ENCODE measurements around the gene SYS1. TPM values are rescaled to one million over a fixed set of nuclear protein-coding genes. Genes with fewer than 3 reads are reported as not detected.

The SYS1 gene
- total and polyA plus RNA-seq, 12 donors: 16.0 to 83.2 (median 32.9) TPM

- Histone ChIP-seq H3K9me3 (replicated peaks in 1 of 3) (no peaks in the 10 kb centered on the region), H3K27me3 (no peaks in the 10 kb centered on the region), H3K4me1 (replicated peaks in 1 of 2) (no peaks in the 10 kb centered on the region), H3K27ac (no peak overlapping the region), H3K4me3 (no peak overlapping the region), H3K36me3 (replicated peaks in 1 of 2) (no peaks in the 10 kb centered on the region)
- intact Hi-C loops (cut with DNase I): no loop called here
- DNase-seq: no peak
- WGBS, 4 donors: 72 to 92% (median 74%) methylated on average over 2 of the region's 2 CpGs
- no peak for TF ChIP-seq CTCF (IDR thresholded peaks at IDR 0.05)
- no peak for TF ChIP-seq POLR2A (IDR thresholded peaks at IDR 0.05)
These were observed 28.6 kb downstream of the SYS1 start for GRCh38 chr20:45391559-45391958.

GRCh38 chr20:45392733-45393132 lies 29.8 kb downstream of the SYS1 start:
- TF ChIP-seq CTCF (IDR thresholded peaks at IDR 0.05): no peak
- TF ChIP-seq POLR2A (IDR thresholded peaks at IDR 0.05): no peak
- H3K4me3 ChIP-seq: no peak overlapping the region
- no peak for DNase-seq
- no peaks in the 10 kb centered on the region for H3K36me3 ChIP-seq (replicated peaks in 1 of 2)
- 86 to 93% (median 90%) methylated on average over 3 of the region's 3 CpGs for WGBS, 4 donors
- H3K9me3 ChIP-seq (replicated peaks in 1 of 3): no peaks in the 10 kb centered on the region
- H3K4me1 ChIP-seq (replicated peaks in 1 of 2): no peaks in the 10 kb centered on the region
- intact Hi-C loops (cut with DNase I): no loop called here
- no peaks in the 10 kb centered on the region for H3K27me3 ChIP-seq
- no peak overlapping the region for H3K27ac ChIP-seq

GRCh38 chr20:45394221-45395113 lies 31.5 kb downstream of the SYS1 start:
- intact Hi-C loops (cut with DNase I): no loop called here
- H3K4me1 ChIP-seq (replicated peaks in 1 of 2): no peaks in the 10 kb centered on the region
- no peak overlapping the region for H3K27ac ChIP-seq
- no peaks in the 10 kb centered on the region for H3K36me3 ChIP-seq (replicated peaks in 1 of 2)
- WGBS, 4 donors: 80 to 85% (median 83%) methylated on average over 12 to 21 of the region's 21 CpGs
- no peak overlapping the region for H3K4me3 ChIP-seq
- H3K27me3 ChIP-seq: no peaks in the 10 kb centered on the region
- no peak for DNase-seq
- H3K9me3 ChIP-seq (replicated peaks in 1 of 3): no peaks in the 10 kb centered on the region
- no peak for TF ChIP-seq POLR2A (IDR thresholded peaks at IDR 0.05)
- no peak for TF ChIP-seq CTCF (IDR thresholded peaks at IDR 0.05)

- Histone ChIP-seq H3K4me1 (replicated peaks in 1 of 2) (no peaks in the 10 kb centered on the region), H3K27me3 (no peaks in the 10 kb centered on the region), H3K27ac (no peak overlapping the region), H3K4me3 (no peak overlapping the region), H3K36me3 (replicated peaks in 1 of 2) (no peaks in the 10 kb centered on the region), H3K9me3 (replicated peaks in 1 of 3) (peaks cover 0 to 3% (median 0%) of the 10 kb centered on the region in 3 donors)
- intact Hi-C loops (cut with DNase I): no loop called here
- 79 to 89% (median 88%) methylated on average over 3 to 7 of the region's 7 CpGs; no CpG with 5 or more reads in 1 of the 4 donors for WGBS, 4 donors
- no peak for DNase-seq
- no peak for TF ChIP-seq CTCF (IDR thresholded peaks at IDR 0.05)
- no peak for TF ChIP-seq POLR2A (IDR thresholded peaks at IDR 0.05)
These were observed 32.1 kb downstream of the SYS1 start for GRCh38 chr20:45395114-45395415.

All from adrenal gland (tissue), 12 donors.